ENCODE measurements around the gene MBTPS1. TPM values are rescaled to one million over a fixed set of nuclear protein-coding genes. Genes with fewer than 3 reads are reported as not detected.

MBTPS1 gene
- total and polyA plus RNA-seq, 4 donors = 21.1 to 65.0 (median 30.8) TPM

DNA sequence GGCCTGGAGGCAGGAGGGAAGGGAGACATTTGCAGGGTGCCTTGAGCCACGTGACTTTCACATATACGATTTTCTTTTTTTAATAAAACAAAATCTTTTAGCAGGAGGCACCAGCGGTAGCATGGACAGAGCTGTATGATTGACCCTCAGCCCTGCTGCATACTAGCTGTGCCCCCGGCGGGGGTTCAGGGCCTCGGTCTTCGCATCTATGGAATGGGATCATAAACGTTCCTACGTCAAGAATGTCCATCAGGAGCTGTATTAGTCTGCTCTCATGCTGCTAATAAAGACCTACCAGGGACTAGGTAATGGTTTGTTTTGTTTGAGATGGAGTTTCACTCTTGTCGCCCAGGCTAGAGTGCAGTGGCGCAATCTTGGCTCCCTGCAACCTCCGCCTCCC, 101.3 kb downstream of the MBTPS1 start:
- no peaks in the 10 kb centered on the region for H3K27me3 ChIP-seq (ENCODE audit: control insufficient read depth in 4 of 4, insufficient read depth in 4 of 4, low read length in 3 of 4)
- H3K36me3 ChIP-seq (ENCODE audit: control insufficient read depth in 4 of 4, insufficient read depth in 3 of 4, low read depth in 1 of 4, low read length in 3 of 4) = no peaks in the 10 kb centered on the region
- TF ChIP-seq GABPA (IDR thresholded peaks at IDR 0.05 in 1 of 2, conservative IDR thresholded peaks at IDR 0.05 in 1 of 2) (no peak), JUND (IDR thresholded peaks at IDR 0.05) (no peak), EGR1 (IDR thresholded peaks at IDR 0.05; ENCODE audit: low read depth in 2 of 2) (no peak), RXRA (IDR thresholded peaks at IDR 0.05) (no peak), TAF1 (conservative IDR thresholded peaks at IDR 0.05) (no peak), REST (IDR thresholded peaks at IDR 0.05) (no peak), FOXA2 (IDR thresholded peaks at IDR 0.05) (no peak), HNF4A (conservative IDR thresholded peaks at IDR 0.05) (no peak), HNF4G (IDR thresholded peaks at IDR 0.05) (no peak), NR2F2 (IDR thresholded peaks at IDR 0.05) (no peak), YY1 (IDR thresholded peaks at IDR 0.05) (no peak), RAD21 (IDR thresholded peaks at IDR 0.05) (no peak), FOXA1 (IDR thresholded peaks at IDR 0.05) (no peak), SP1 (IDR thresholded peaks at IDR 0.05) (no peak)
- TF ChIP-seq, protein P1, sequence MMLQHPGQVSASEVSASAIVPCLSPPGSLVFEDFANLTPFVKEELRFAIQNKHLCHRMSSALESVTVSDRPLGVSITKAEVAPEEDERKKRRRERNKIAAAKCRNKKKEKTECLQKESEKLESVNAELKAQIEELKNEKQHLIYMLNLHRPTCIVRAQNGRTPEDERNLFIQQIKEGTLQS (IDR thresholded peaks at IDR 0.05) = no peak
- TF ChIP-seq, protein P2, sequence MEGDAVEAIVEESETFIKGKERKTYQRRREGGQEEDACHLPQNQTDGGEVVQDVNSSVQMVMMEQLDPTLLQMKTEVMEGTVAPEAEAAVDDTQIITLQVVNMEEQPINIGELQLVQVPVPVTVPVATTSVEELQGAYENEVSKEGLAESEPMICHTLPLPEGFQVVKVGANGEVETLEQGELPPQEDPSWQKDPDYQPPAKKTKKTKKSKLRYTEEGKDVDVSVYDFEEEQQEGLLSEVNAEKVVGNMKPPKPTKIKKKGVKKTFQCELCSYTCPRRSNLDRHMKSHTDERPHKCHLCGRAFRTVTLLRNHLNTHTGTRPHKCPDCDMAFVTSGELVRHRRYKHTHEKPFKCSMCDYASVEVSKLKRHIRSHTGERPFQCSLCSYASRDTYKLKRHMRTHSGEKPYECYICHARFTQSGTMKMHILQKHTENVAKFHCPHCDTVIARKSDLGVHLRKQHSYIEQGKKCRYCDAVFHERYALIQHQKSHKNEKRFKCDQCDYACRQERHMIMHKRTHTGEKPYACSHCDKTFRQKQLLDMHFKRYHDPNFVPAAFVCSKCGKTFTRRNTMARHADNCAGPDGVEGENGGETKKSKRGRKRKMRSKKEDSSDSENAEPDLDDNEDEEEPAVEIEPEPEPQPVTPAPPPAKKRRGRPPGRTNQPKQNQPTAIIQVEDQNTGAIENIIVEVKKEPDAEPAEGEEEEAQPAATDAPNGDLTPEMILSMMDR (IDR thresholded peaks at IDR 0.05; ENCODE audit: low read depth, low read length, missing input control) = no peak
- WGBS = 86% methylated on average over 12 of the region's 12 CpGs
- H3K4me3 ChIP-seq (ENCODE audit: low read depth in 1 of 3, low read length in 3 of 3) = no peak overlapping the region
- H3K9ac ChIP-seq (ENCODE audit: low read depth in 1 of 2, low read length in 2 of 2) = no peak overlapping the region
- no peaks in the 10 kb centered on the region for H3K4me1 ChIP-seq (ENCODE audit: control insufficient read depth in 4 of 4, insufficient read depth in 4 of 4, low read length in 3 of 4)
- DNase-seq (ENCODE audit: low spot score) = no peak
- peaks cover 0 to 10% (median under 1%) of the 10 kb centered on the region in 4 donors for H3K9me3 ChIP-seq (ENCODE audit: control insufficient read depth in 4 of 4, low read length in 3 of 4)
- H3K27ac ChIP-seq (ENCODE audit: low read depth in 1 of 2, low read length in 2 of 2) = no peak overlapping the region

GRCh38 chr16:84014570-84015327, 102.0 kb downstream of the MBTPS1 start:
- no peaks in the 10 kb centered on the region for H3K27me3 ChIP-seq (ENCODE audit: control insufficient read depth in 4 of 4, insufficient read depth in 4 of 4, low read length in 3 of 4)
- peaks cover 0 to 10% (median under 1%) of the 10 kb centered on the region in 4 donors for H3K9me3 ChIP-seq (ENCODE audit: control insufficient read depth in 4 of 4, low read length in 3 of 4)
- H3K36me3 ChIP-seq (ENCODE audit: control insufficient read depth in 4 of 4, insufficient read depth in 3 of 4, low read depth in 1 of 4, low read length in 3 of 4) = no peaks in the 10 kb centered on the region
- TF ChIP-seq FOXA2 (IDR thresholded peaks at IDR 0.05) (no peak), REST (IDR thresholded peaks at IDR 0.05) (no peak), JUND (IDR thresholded peaks at IDR 0.05) (no peak), FOXA1 (IDR thresholded peaks at IDR 0.05) (no peak), HNF4G (IDR thresholded peaks at IDR 0.05) (no peak)
- 73% methylated on average over 14 of the region's 14 CpGs for WGBS
- DNase-seq (ENCODE audit: low spot score) = no peak
- no peaks in the 10 kb centered on the region for H3K4me1 ChIP-seq (ENCODE audit: control insufficient read depth in 4 of 4, insufficient read depth in 4 of 4, low read length in 3 of 4)
- H3K9ac ChIP-seq (ENCODE audit: low read depth in 1 of 2, low read length in 2 of 2) = no peak overlapping the region
- H3K27ac ChIP-seq (ENCODE audit: low read depth in 1 of 2, low read length in 2 of 2) = no peak overlapping the region
- H3K4me3 ChIP-seq (ENCODE audit: low read depth in 1 of 3, low read length in 3 of 3) = no peak overlapping the region

Measured in liver (tissue), 9 donors.